ENCODE measurements around the gene EDC4.
"Not testable (repeated sequence)": the region's sequence is repeated elsewhere in the genome, so short reads cannot be mapped to it uniquely, and the experiment has no call there.

Gene EDC4

GRCh38 chr16:67853670-67854069 is 19.2 kb upstream of the EDC4 start:
- no peak for DNase-seq

GRCh38 chr16:67855789-67856188 is 17.1 kb upstream of the EDC4 start:
- DNase-seq = no peak

GRCh38 chr16:67856927-67857546 is 15.8 kb upstream of the EDC4 start:
- no peak for DNase-seq

- DNase-seq = no peak
Observed at GRCh38 chr16:67857547-67858233, 15.2 kb upstream of the EDC4 start.

- no peak for DNase-seq
Observed at GRCh38 chr16:67858500-67858899, 14.4 kb upstream of the EDC4 start.

- DNase-seq = no peak
Observed at GRCh38 chr16:67860589-67861398, 12.1 kb upstream of the EDC4 start.

- no peak for DNase-seq
Observed at GRCh38 chr16:67861877-67862276, 11.0 kb upstream of the EDC4 start.

GRCh38 chr16:67862623-67863583 is 9.9 kb upstream of the EDC4 start:
- DNase-seq = no peak

- DNase-seq = not testable (repeated sequence)
Observed at GRCh38 chr16:67864044-67864443, 8.8 kb upstream of the EDC4 start.

GRCh38 chr16:67864594-67864993 is 8.3 kb upstream of the EDC4 start:
- no peak for DNase-seq

- no peak for DNase-seq
Observed at GRCh38 chr16:67865318-67865717, 7.5 kb upstream of the EDC4 start.

GRCh38 chr16:67868290-67868689 is 4.6 kb upstream of the EDC4 start:
- no peak for DNase-seq

GRCh38 chr16:67869653-67870052 is 3.2 kb upstream of the EDC4 start:
- no peak for DNase-seq

- no peak for DNase-seq
Observed at GRCh38 chr16:67871256-67871655, 1.6 kb upstream of the EDC4 start.

GRCh38 chr16:67872131-67872630 is 671 bp upstream of the EDC4 start:
- no peak for DNase-seq

- no peak for DNase-seq
Observed at GRCh38 chr16:67873435-67874370, 851 bp downstream of the EDC4 start.

GRCh38 chr16:67874372-67874771 is 1.5 kb downstream of the EDC4 start:
- DNase-seq = no peak

- no peak for DNase-seq
Observed at GRCh38 chr16:67877064-67877463, 4.2 kb downstream of the EDC4 start.

- DNase-seq = no peak
Observed at GRCh38 chr16:67878232-67878631, 5.4 kb downstream of the EDC4 start.

- no peak for DNase-seq
Observed at GRCh38 chr16:67878846-67879245, 6.0 kb downstream of the EDC4 start.

- no peak for DNase-seq
Observed at GRCh38 chr16:67879462-67879861, 6.6 kb downstream of the EDC4 start.
